H1 (cell line): Measurements from ENCODE around the gene LRRTM3. TPM values are rescaled to one million over a fixed set of nuclear protein-coding genes. Genes with fewer than 3 reads are reported as not detected.

ENCODE experiments used
- CTCF ChIA-PET: fragments of 300-600 bp; sonication (Branson Sonifier 250); formaldehyde crosslinking; loops from one replicate; lab custom pipeline; 2021; ENCODE audit not compliant: partially characterized antibody; lab: Charles Lee
- POLR2A ChIA-PET: fragments of 300-600 bp; sonication (Branson Sonifier 250); formaldehyde crosslinking; loops from one replicate; lab custom pipeline; 2021; ENCODE audit warnings: inconsistent platforms; ENCODE audit not compliant: partially characterized antibody; lab: Charles Lee
- DNase-seq, 2 experiments: peaks; one replicate each; pipeline versions ENCODE4 v3.0.0 to v3.0.0-alpha.2; 2010 to 2022; ENCODE audit warnings: low spot score in 2 of 2, low read depth in 1 of 2, mixed read lengths in 1 of 2
- FAIRE-seq: peaks from 2 replicates; lab custom pipeline; 2011; peaks lifted over from hg19 to GRCh38; lab: Jason Lieb, UNC
- H2AFZ ChIP-seq: 2 replicates; pipeline ENCODE4 v1.8.1; 2012; ENCODE audit warnings: low read length, inconsistent platforms
- H2AK5ac ChIP-seq: 2 replicates; pipeline ENCODE4 v1.6.1; 2013; ENCODE audit warnings: low read depth, low read length
- H2BK120ac ChIP-seq: replicated peaks from 2 replicates; pipeline ENCODE3; 2013; ENCODE audit warnings: low read depth, low read length, inconsistent platforms
- H2BK12ac ChIP-seq: 2 replicates; pipeline ENCODE4 v1.6.1; 2013; ENCODE audit warnings: low read depth, low read length
- H2BK15ac ChIP-seq: 2 replicates; pipeline ENCODE4 v1.6.1; 2013; ENCODE audit warnings: low read length
- H2BK20ac ChIP-seq: 2 replicates; pipeline ENCODE4 v1.6.1; 2013; ENCODE audit warnings: low read length
- H2BK5ac ChIP-seq: 2 replicates; pipeline ENCODE4 v1.6.1; 2013; ENCODE audit warnings: low read depth, low read length
- H3K14ac ChIP-seq: 2 replicates; pipeline ENCODE4 v1.6.1; 2013; ENCODE audit warnings: inconsistent platforms; ENCODE audit not compliant: insufficient read length
- H3K18ac ChIP-seq: 2 replicates; pipeline ENCODE4 v1.6.1; 2013; ENCODE audit warnings: low read length; ENCODE audit errors: extremely low read depth
- H3K23ac ChIP-seq: 2 replicates; pipeline ENCODE4 v1.6.1; 2013; ENCODE audit warnings: inconsistent platforms; ENCODE audit not compliant: insufficient read length
- H3K23me2 ChIP-seq: 2 replicates; pipeline ENCODE4 v1.6.1; 2013; ENCODE audit warnings: low read depth, low read length
- H3K27ac ChIP-seq: 2 replicates; pipeline ENCODE4 v1.6.1; 2011; ENCODE audit warnings: low read depth, low read length, inconsistent platforms
- H3K27me3 ChIP-seq, 4 experiments: replicated peaks in 1 of 4; 1 replicate in 1 of 4; 2 replicates in 3 of 4; pipeline versions ENCODE4 v1.6.1 to v1.8.1; 2011 to 2013; ENCODE audit warnings: low read length in 3 of 4, mild to moderate bottlenecking in 3 of 4, inconsistent platforms in 2 of 4, mixed read lengths in 2 of 4, moderate library complexity in 1 of 4; ENCODE audit not compliant: control insufficient read depth in 3 of 4, insufficient read depth in 3 of 4; ENCODE audit errors: extremely low read depth in 1 of 4
- H3K36me3 ChIP-seq, 4 experiments: 2 replicates each; pipeline versions ENCODE4 v1.6.1 to v1.8.1; 2011 to 2013; ENCODE audit warnings: mild to moderate bottlenecking in 4 of 4, low read length in 3 of 4, moderate library complexity in 2 of 4, control low read depth in 1 of 4, inconsistent platforms in 1 of 4; ENCODE audit not compliant: insufficient read depth in 4 of 4, control insufficient read depth in 2 of 4
- H3K4ac ChIP-seq: replicated peaks from 2 replicates; pipeline ENCODE3; 2013; ENCODE audit warnings: low read length, low read depth, mixed read lengths, inconsistent platforms; ENCODE audit not compliant: insufficient read length
- H3K4me1 ChIP-seq, 4 experiments: replicated peaks in 1 of 4; 1 replicate in 1 of 4; 2 replicates in 3 of 4; pipeline versions ENCODE4 v1.6.1 to v1.8.1; 2011 to 2013; ENCODE audit warnings: low read length in 3 of 4, inconsistent platforms in 2 of 4, mixed read lengths in 1 of 4; ENCODE audit not compliant: insufficient read depth in 4 of 4, control insufficient read depth in 3 of 4
- H3K4me2 ChIP-seq, 2 experiments: 2 replicates each; pipeline versions ENCODE4 v1.6.1 to v1.8.1; 2011 to 2013; ENCODE audit warnings: low read depth in 2 of 2, low read length in 2 of 2, control low read depth in 1 of 2, inconsistent platforms in 1 of 2, mild to moderate bottlenecking in 1 of 2; ENCODE audit not compliant: insufficient read depth in 1 of 2
- H3K4me3 ChIP-seq, 4 experiments: fragments of 200-600, 300-600 bp in 1 of 4; sonication (generic), shearing (Covaris generic), sonication (Bioruptor Twin) in 1 of 4; 2 replicates each; pipeline versions ENCODE4 v1.5.1 to v1.8.1; 2011 to 2016; ENCODE audit warnings: low read length in 4 of 4, low read depth in 3 of 4, control low read depth in 2 of 4, inconsistent platforms in 2 of 4, mild to moderate bottlenecking in 2 of 4, mixed read lengths in 1 of 4, moderate library complexity in 1 of 4; ENCODE audit not compliant: insufficient read depth in 2 of 4; ENCODE audit errors: extremely low read depth in 1 of 4
- H3K56ac ChIP-seq: replicated peaks from 2 replicates; pipeline ENCODE3; 2013; ENCODE audit warnings: low read depth, mild to moderate bottlenecking, mixed read lengths, low read length, inconsistent platforms; ENCODE audit not compliant: insufficient read length
- H3K79me1 ChIP-seq: 2 replicates; pipeline ENCODE4 v1.6.1; 2013; ENCODE audit warnings: low read depth, low read length, control low read depth
- H3K79me2 ChIP-seq, 2 experiments: 2 replicates each; pipeline versions ENCODE4 v1.6.1 to v1.8.1; 2012 to 2013; ENCODE audit warnings: low read length in 2 of 2, mild to moderate bottlenecking in 2 of 2, inconsistent platforms in 1 of 2; ENCODE audit not compliant: insufficient read depth in 2 of 2, control insufficient read depth in 1 of 2
- H3K9ac ChIP-seq, 4 experiments: replicated peaks in 1 of 4; 1 replicate in 1 of 4; 2 replicates in 3 of 4; pipeline versions ENCODE4 v1.6.1 to v1.8.1; 2011 to 2013; ENCODE audit warnings: low read depth in 3 of 4, low read length in 3 of 4, control low read depth in 2 of 4, mild to moderate bottlenecking in 2 of 4, moderate library complexity in 2 of 4, inconsistent platforms in 1 of 4; ENCODE audit errors: extremely low read depth in 1 of 4
- H3K9me3 ChIP-seq, 2 experiments: 2 replicates each; pipeline versions ENCODE4 v1.6.1 to v1.8.1; 2012 to 2013; ENCODE audit warnings: mild to moderate bottlenecking in 2 of 2, moderate library complexity in 2 of 2, control low read depth in 1 of 2, inconsistent platforms in 1 of 2, low read depth in 1 of 2, low read length in 1 of 2, mixed read lengths in 1 of 2; ENCODE audit not compliant: insufficient read depth in 2 of 2
- H4K20me1 ChIP-seq, 2 experiments: replicated peaks in 1 of 2; 2 replicates each; pipeline versions ENCODE3 to v1.8.1; 2011 to 2013; ENCODE audit warnings: inconsistent platforms in 2 of 2, low read length in 2 of 2, mild to moderate bottlenecking in 1 of 2; ENCODE audit not compliant: insufficient read depth in 2 of 2, control insufficient read depth in 1 of 2
- H4K5ac ChIP-seq: 2 replicates; pipeline ENCODE4 v1.6.1; 2013; ENCODE audit warnings: low read length, low read depth, mixed read lengths, inconsistent platforms; ENCODE audit not compliant: insufficient read length
- H4K8ac ChIP-seq: 2 replicates; pipeline ENCODE4 v1.8.0; 2013; ENCODE audit warnings: mild to moderate bottlenecking, moderate library complexity, low read length, inconsistent platforms; ENCODE audit not compliant: insufficient read depth; ENCODE audit errors: extremely low read depth
- H4K91ac ChIP-seq: replicated peaks from 2 replicates; pipeline ENCODE3; 2013; ENCODE audit warnings: low read length, mixed read lengths, inconsistent platforms; ENCODE audit not compliant: insufficient read length
- CREB1 ChIP-seq: IDR thresholded peaks from 2 replicates; pipeline ENCODE4 v1.6.1; 2012; ENCODE audit warnings: inconsistent platforms
- CTBP2 ChIP-seq: IDR thresholded peaks from 2 replicates; pipeline ENCODE4 v1.7.0; 2011; ENCODE audit warnings: borderline replicate concordance, mild to moderate bottlenecking, moderate library complexity, mixed read lengths, low read length; ENCODE audit not compliant: insufficient read depth, insufficient read length
- WGBS, 2 experiments: shearing (Covaris generic) in 1 of 2; methylation state at CpG; one replicate each; pipeline versions ENCODE4 v1.1.6 to v1.1.7; 2013 to 2015; ENCODE audit warnings: low lambda C conversion rate in 2 of 2, mixed read lengths in 2 of 2, inconsistent platforms in 1 of 2, low coverage in 1 of 2, missing lambda C conversion rate in 1 of 2; ENCODE audit not compliant: insufficient replicate concordance in 2 of 2, insufficient coverage in 1 of 2, insufficient read length in 1 of 2; ENCODE audit errors: extremely low coverage in 1 of 2, missing lambda C conversion rate in 1 of 2; 5-methylcytosine and 5-hydroxymethylcytosine counted together
- polyA plus RNA-seq, 7 experiments: library from polyadenylated mRNA; depleted of rRNA in 3 of 7; stranded (reverse) in 5 of 7; unstranded in 2 of 7; fragments of >200 nt in 5 of 7; fragments of 200-250 nt in 2 of 7; gene quantifications; 1 replicate in 5 of 7; 2 replicates in 1 of 7; 4 replicates in 1 of 7; pipeline versions ENCODE4 v1.2.1 to v1.2.3, GENCODE V29; 2011 to 2013; ENCODE audit warnings: missing spikeins in 2 of 7, mixed read lengths in 2 of 7
- total RNA-seq: library from RNA; stranded (reverse); fragmentation: NEBNext Ultra II Directional; extraction: Animal tissue kit (Norgen Biotek cat#: 25700); gene quantifications from 2 replicates; pipeline ENCODE4 v1.2.1, GENCODE V29; 2021

Gene LRRTM3
- total and polyA plus RNA-seq, 2 of the 8 experiments (the other 6 are each of a cell fraction or from before 2014, with no cell fraction given): 0.33 to 0.48 TPM

GRCh38 chr10:67050415-67050814, 124.6 kb downstream of the LRRTM3 start:
- no peaks in the 10 kb centered on the region for H3K9me3 ChIP-seq
- TF ChIP-seq CREB1 (no peak), CTBP2 (no peak)
- no peak overlapping the region for H4K91ac ChIP-seq
- H2BK5ac ChIP-seq: no peak overlapping the region
- H3K4me2 ChIP-seq: no peak overlapping the region
- H2BK120ac ChIP-seq: no peak overlapping the region
- H3K79me2 ChIP-seq: no peaks in the 10 kb centered on the region
- ChIA-PET CTCF (no interaction called here), POLR2A (interaction anchor here (1.2 kb wide), 1 partner anchor 10 kb away, joined by 3 read pairs; no protein-coding TSS in a partner anchor)
- no peak overlapping the region for H3K14ac ChIP-seq
- H3K4me1 ChIP-seq: no peaks in the 10 kb centered on the region
- no peak overlapping the region for H3K27ac ChIP-seq
- no peak overlapping the region for H2AK5ac ChIP-seq
- H2AFZ ChIP-seq: no peak overlapping the region
- no peaks in the 10 kb centered on the region for H3K79me1 ChIP-seq
- no peak overlapping the region for H3K56ac ChIP-seq
- no peak overlapping the region for H4K8ac ChIP-seq
- H3K18ac ChIP-seq: no peak overlapping the region
- no peak overlapping the region for H2BK15ac ChIP-seq
- H3K36me3 ChIP-seq: no peaks in the 10 kb centered on the region
- H4K5ac ChIP-seq: no peak overlapping the region
- H3K4me3 ChIP-seq: no peak overlapping the region
- no peak overlapping the region for H3K4ac ChIP-seq
- WGBS, 2 experiments: 78% methylated on average over 5 of the region's 5 CpGs; no CpG with 5 or more reads in 1 of the 2 experiments
- H3K23ac ChIP-seq: no peak overlapping the region
- H4K20me1 ChIP-seq: no peaks in the 10 kb centered on the region
- H3K23me2 ChIP-seq: no peaks in the 10 kb centered on the region
- H2BK20ac ChIP-seq: no peak overlapping the region
- no peak overlapping the region for H3K9ac ChIP-seq
- H3K27me3 ChIP-seq: peaks cover 0 to 1% (median 0%) of the 10 kb centered on the region in 4 experiments; a peak in 1 of 7 replicates
- FAIRE-seq (peak; percentile 7), DNase-seq (no peak)
- H2BK12ac ChIP-seq: no peak overlapping the region
